ENCODE data around the gene CEPT1. TPM values are rescaled to one million over a fixed set of nuclear protein-coding genes. Genes with fewer than 3 reads are reported as not detected.

Gene CEPT1
- total and polyA plus RNA-seq, 2 of the 8 experiments (the other 6 are each of a cell fraction or from before 2014, with no cell fraction given), result 18.5 to 28.6 TPM

DNA sequence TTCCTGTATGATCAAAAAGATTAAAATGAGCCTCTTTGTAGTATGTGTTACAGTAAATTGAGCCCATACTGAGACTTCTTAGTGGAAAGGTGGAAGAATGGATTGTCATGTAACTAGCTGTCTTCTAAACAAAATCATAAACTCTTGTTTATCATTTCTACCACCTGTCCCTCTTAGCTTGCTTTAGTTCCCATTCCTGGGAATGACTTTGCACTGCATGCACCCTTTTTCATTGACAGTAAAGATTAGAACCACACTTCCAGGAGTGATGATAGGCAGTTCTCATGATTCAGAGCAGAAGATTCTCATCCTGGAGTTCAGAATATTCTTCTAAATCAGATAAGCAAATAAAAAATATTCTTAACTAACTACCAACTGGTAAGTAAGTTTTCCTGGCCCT is 32.4 kb downstream of the CEPT1 start:
- H3K4ac ChIP-seq (replicated peaks; ENCODE audit: insufficient read length, low read depth, low read length), result no peak overlapping the region
- H4K91ac ChIP-seq (replicated peaks; ENCODE audit: insufficient read length, low read length), result no peak overlapping the region
- peaks cover 0 to 2% of the 10 kb centered on the region in 2 experiments for H4K20me1 ChIP-seq (replicated peaks in 1 of 2; ENCODE audit: control insufficient read depth in 1 of 2, insufficient read depth in 2 of 2, low read length in 2 of 2)
- no peak overlapping the region for H3K9ac ChIP-seq (replicated peaks in 1 of 4; ENCODE audit: extremely low read depth in 1 of 4, low read depth in 3 of 4, low read length in 3 of 4)
- H2BK120ac ChIP-seq (replicated peaks; ENCODE audit: low read depth, low read length), result no peak overlapping the region
- H3K4me3 ChIP-seq (ENCODE audit: extremely low read depth in 1 of 4, insufficient read depth in 2 of 4, low read depth in 3 of 4, low read length in 4 of 4), result no peak overlapping the region
- H3K27ac ChIP-seq (ENCODE audit: low read depth, low read length), result no peak overlapping the region
- ChIA-PET CTCF (ENCODE audit: partially characterized antibody) (no interaction called here), POLR2A (ENCODE audit: partially characterized antibody) (no interaction called here)
- no peaks in the 10 kb centered on the region for H3K23me2 ChIP-seq (ENCODE audit: low read depth, low read length)
- no peak overlapping the region for H3K56ac ChIP-seq (replicated peaks; ENCODE audit: insufficient read length, low read depth, low read length)
- no peak overlapping the region for H2AK5ac ChIP-seq (ENCODE audit: low read depth, low read length)
- peaks cover 0 to 23% (median 4%) of the 10 kb centered on the region in 4 experiments; a peak in 3 of 8 replicates for H3K36me3 ChIP-seq (ENCODE audit: control insufficient read depth in 2 of 4, insufficient read depth in 4 of 4, low read length in 3 of 4)
- H3K23ac ChIP-seq (ENCODE audit: insufficient read length), result no peak overlapping the region
- no peak for TF ChIP-seq CBX5 (IDR thresholded peaks at IDR 0.05; ENCODE audit: low read depth, low read length)
- no peak for TF ChIP-seq PHF8 (conservative IDR thresholded peaks at IDR 0.05; ENCODE audit: low read depth, low read length)
- H3K27me3 ChIP-seq (replicated peaks in 1 of 4; ENCODE audit: control insufficient read depth in 3 of 4, extremely low read depth in 1 of 4, insufficient read depth in 3 of 4, low read length in 3 of 4), result no peaks in the 10 kb centered on the region
- no peak overlapping the region for H2AFZ ChIP-seq (ENCODE audit: low read length)
- FAIRE-seq, result no peak
- no peak overlapping the region for H3K14ac ChIP-seq (ENCODE audit: insufficient read length)
- no peaks in the 10 kb centered on the region for H3K79me1 ChIP-seq (ENCODE audit: low read depth, low read length)
- H2BK15ac ChIP-seq (ENCODE audit: low read length), result no peak overlapping the region
- no peak overlapping the region for H2BK12ac ChIP-seq (ENCODE audit: low read depth, low read length)
- H2BK20ac ChIP-seq (ENCODE audit: low read length), result no peak overlapping the region
- H2BK5ac ChIP-seq (ENCODE audit: low read depth, low read length), result no peak overlapping the region
- H4K5ac ChIP-seq (ENCODE audit: insufficient read length, low read depth, low read length), result no peak overlapping the region
- H3K9me3 ChIP-seq (ENCODE audit: insufficient read depth in 2 of 2, low read depth in 1 of 2, low read length in 1 of 2), result no peaks in the 10 kb centered on the region
- H4K8ac ChIP-seq (ENCODE audit: extremely low read depth, insufficient read depth, low read length), result no peak overlapping the region
- H3K4me2 ChIP-seq (ENCODE audit: insufficient read depth in 1 of 2, low read depth in 2 of 2, low read length in 2 of 2), result no peak overlapping the region
- no peak for DNase-seq (ENCODE audit: low read depth in 1 of 2, low spot score in 2 of 2)
- no peaks in the 10 kb centered on the region for H3K4me1 ChIP-seq (replicated peaks in 1 of 4; ENCODE audit: control insufficient read depth in 3 of 4, insufficient read depth in 4 of 4, low read length in 3 of 4)
- H3K79me2 ChIP-seq (ENCODE audit: control insufficient read depth in 1 of 2, insufficient read depth in 2 of 2, low read length in 2 of 2), result no peaks in the 10 kb centered on the region
- H3K18ac ChIP-seq (ENCODE audit: extremely low read depth, low read length), result no peak overlapping the region
